Measurements from ENCODE around the gene PLAGL1. TPM values are rescaled to one million over a fixed set of nuclear protein-coding genes. Genes with fewer than 3 reads are reported as not detected.

PLAGL1 gene
- total and polyA plus RNA-seq, 2 donors (not counting 1 experiment from before 2014, with no cell fraction given), result 23.6 to 36.0 TPM

DNA sequence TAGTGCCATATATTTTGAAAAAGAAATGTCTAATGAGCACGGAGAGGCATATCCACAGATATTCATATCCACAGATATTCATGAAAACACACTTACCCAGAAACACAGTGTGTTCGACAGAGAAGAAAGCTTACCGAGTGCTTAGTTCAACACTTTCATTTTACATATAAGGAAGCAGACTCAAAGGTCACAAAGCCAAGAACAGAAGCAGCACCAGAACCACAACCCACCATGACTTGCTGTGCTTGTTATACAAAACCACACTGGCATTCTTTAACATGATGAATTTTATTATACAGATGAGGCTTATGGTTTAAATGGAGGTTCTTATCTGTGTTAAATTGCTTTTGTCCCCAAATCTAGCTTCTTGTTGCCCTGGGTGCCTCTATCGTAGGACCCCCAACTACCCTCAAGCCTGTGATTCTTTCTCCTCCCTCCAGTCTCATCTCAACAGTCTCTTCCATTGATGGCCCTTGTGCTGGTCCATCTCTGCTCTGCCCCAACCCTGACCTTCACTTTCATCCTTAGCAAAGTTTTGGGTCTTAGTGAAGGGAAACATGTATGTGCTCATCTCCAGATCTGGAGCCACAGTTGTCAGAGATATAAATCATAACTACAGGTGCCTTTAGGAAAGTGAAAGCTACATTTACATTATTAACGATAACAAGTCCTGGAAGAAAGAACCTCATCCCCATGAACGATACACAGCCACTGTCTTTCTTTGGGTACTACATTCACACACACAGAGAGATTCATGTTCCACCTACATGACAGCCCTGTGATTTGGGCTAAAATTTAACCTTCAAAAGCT lies 47.3 kb upstream of the PLAGL1 start:
- Mint-ChIP-seq H3K27me3 (no peaks in the 10 kb centered on the region), H3K27ac (peak overlapping the region; percentile 90), H3K9me3 (ENCODE audit: insufficient read depth) (no peaks in the 10 kb centered on the region), H3K4me1 (peaks cover 32% of the 10 kb centered on the region), H3K4me3 (peak overlapping the region; percentile 85)
- 20% methylated on average over 3 of the region's 6 CpGs for WGBS (ENCODE audit: insufficient coverage)
- Histone ChIP-seq H3K79me2 (ENCODE audit: control insufficient read depth, insufficient read depth, low read length) (peaks cover 23% of the 10 kb centered on the region), H4K20me1 (ENCODE audit: control insufficient read depth, insufficient read depth, low read length, poor library complexity, severe bottlenecking) (no peaks in the 10 kb centered on the region), H3K4me2 (replicated peaks; ENCODE audit: low read depth, low read length, poor library complexity, severe bottlenecking) (peak overlapping the region; percentile 89), H3K4me1 (ENCODE audit: control insufficient read depth in 2 of 2, insufficient read depth in 2 of 2, low read length in 2 of 2) (peaks cover 10 to 17% of the 10 kb centered on the region in 2 donors), H3K27ac (ENCODE audit: low read length in 2 of 2) (peak overlapping the region; percentile 48 to 86), H3K4me3 (ENCODE audit: control extremely low read depth in 1 of 5, extremely low read depth in 1 of 5, insufficient read depth in 1 of 5, low read depth in 2 of 5, low read length in 4 of 5) (peak overlapping the region; percentile 11 to 46 (median 41)), H3K27me3 (replicated peaks in 1 of 4; ENCODE audit: control extremely low read depth in 1 of 4, control insufficient read depth in 3 of 4, insufficient read depth in 4 of 4, low read length in 3 of 4) (no peaks in the 10 kb centered on the region), H3K9ac (ENCODE audit: low read length) (peak overlapping the region; percentile 61), H3K9me3 (ENCODE audit: control extremely low read depth in 1 of 3, control insufficient read depth in 2 of 3, insufficient read depth in 1 of 3, low read length in 2 of 3) (no peaks in the 10 kb centered on the region), H3K36me3 (replicated peaks in 1 of 2; ENCODE audit: control extremely low read depth in 1 of 2, control insufficient read depth in 1 of 2, extremely low read depth in 1 of 2, insufficient read depth in 2 of 2, low read length in 1 of 2) (no peaks in the 10 kb centered on the region), H2AFZ (ENCODE audit: insufficient read depth, low read depth, low read length, poor library complexity, severe bottlenecking) (peak overlapping the region; percentile 94)
- CTCF ChIA-PET, result interaction anchor here (1.3 to 2.8 kb wide), 4 partner anchors 8 to 115 kb away, joined by 3 to 19 read pairs (median 10); no protein-coding TSS in a partner anchor
- peak; percentile 58 for DNase-seq
- TF ChIP-seq, protein P1, sequence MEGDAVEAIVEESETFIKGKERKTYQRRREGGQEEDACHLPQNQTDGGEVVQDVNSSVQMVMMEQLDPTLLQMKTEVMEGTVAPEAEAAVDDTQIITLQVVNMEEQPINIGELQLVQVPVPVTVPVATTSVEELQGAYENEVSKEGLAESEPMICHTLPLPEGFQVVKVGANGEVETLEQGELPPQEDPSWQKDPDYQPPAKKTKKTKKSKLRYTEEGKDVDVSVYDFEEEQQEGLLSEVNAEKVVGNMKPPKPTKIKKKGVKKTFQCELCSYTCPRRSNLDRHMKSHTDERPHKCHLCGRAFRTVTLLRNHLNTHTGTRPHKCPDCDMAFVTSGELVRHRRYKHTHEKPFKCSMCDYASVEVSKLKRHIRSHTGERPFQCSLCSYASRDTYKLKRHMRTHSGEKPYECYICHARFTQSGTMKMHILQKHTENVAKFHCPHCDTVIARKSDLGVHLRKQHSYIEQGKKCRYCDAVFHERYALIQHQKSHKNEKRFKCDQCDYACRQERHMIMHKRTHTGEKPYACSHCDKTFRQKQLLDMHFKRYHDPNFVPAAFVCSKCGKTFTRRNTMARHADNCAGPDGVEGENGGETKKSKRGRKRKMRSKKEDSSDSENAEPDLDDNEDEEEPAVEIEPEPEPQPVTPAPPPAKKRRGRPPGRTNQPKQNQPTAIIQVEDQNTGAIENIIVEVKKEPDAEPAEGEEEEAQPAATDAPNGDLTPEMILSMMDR (IDR thresholded peaks at IDR 0.05), result no peak
- no peak for TF ChIP-seq EZH2 (IDR thresholded peaks at IDR 0.05; ENCODE audit: borderline replicate concordance, insufficient read depth, low read depth, low read length, poor library complexity, severe bottlenecking)
- intact Hi-C loops (cut with micrococcal nuclease), result loop anchor here (1.0 kb wide), 1 partner anchor 8 kb away; no protein-coding TSS in a partner anchor
- POLR2A ChIA-PET, result interaction anchor here (0.6 to 2.5 kb wide), 3 partner anchors 9 to 73 kb away, joined by 4 to 27 read pairs (median 4); partner anchors contain the start of gene SF3B5
- ATAC-seq (ENCODE audit: low read depth), result peak; percentile 91

DNA sequence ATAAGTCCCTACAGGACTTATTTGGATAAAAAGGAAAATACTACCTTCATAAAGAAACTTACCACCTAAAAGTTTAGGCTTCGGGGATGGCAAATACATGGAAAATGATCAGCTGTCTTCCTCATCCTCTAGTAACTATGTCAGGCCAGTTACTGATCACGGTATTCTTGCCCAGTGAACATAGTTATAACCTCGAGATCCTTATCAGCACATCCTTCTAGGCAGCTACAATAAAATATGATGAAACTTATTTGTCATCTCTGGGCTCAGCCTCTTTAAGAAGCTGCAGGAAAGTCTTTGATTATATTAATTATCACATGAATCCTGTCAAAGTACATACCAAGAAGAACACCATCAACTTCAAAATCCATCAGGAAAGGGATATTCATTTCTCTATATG lies 45.5 kb upstream of the PLAGL1 start:
- no peak overlapping the region for H3K4me3 Mint-ChIP-seq
- H3K9me3 Mint-ChIP-seq (ENCODE audit: insufficient read depth), result no peaks in the 10 kb centered on the region
- ATAC-seq (ENCODE audit: low read depth), result no peak

More for the DNA sequence above, 45.5 kb upstream of the PLAGL1 start:
- intact Hi-C loops (cut with micrococcal nuclease), result no loop called here
- Mint-ChIP-seq H3K4me1 (peaks cover 32% of the 10 kb centered on the region), H3K27ac (no peak overlapping the region), H3K27me3 (no peaks in the 10 kb centered on the region)
- no peak for DNase-seq
- H3K4me3 ChIP-seq (ENCODE audit: control extremely low read depth in 1 of 5, extremely low read depth in 1 of 5, insufficient read depth in 1 of 5, low read depth in 2 of 5, low read length in 4 of 5), result no peak overlapping the region
- WGBS (ENCODE audit: insufficient coverage), result no CpG with 5 or more reads among the region's 3 CpGs
- H3K4me1 ChIP-seq (ENCODE audit: control insufficient read depth in 2 of 2, insufficient read depth in 2 of 2, low read length in 2 of 2), result peaks cover 10 to 17% of the 10 kb centered on the region in 2 donors
- no peak overlapping the region for H3K27ac ChIP-seq (ENCODE audit: low read length in 2 of 2)
- CTCF ChIA-PET, result no interaction called here
- H4K20me1 ChIP-seq (ENCODE audit: control insufficient read depth, insufficient read depth, low read length, poor library complexity, severe bottlenecking), result no peaks in the 10 kb centered on the region
- H3K4me2 ChIP-seq (replicated peaks; ENCODE audit: low read depth, low read length, poor library complexity, severe bottlenecking), result no peak overlapping the region
- H2AFZ ChIP-seq (ENCODE audit: insufficient read depth, low read depth, low read length, poor library complexity, severe bottlenecking), result no peak overlapping the region
- no peaks in the 10 kb centered on the region for H3K9me3 ChIP-seq (ENCODE audit: control extremely low read depth in 1 of 3, control insufficient read depth in 2 of 3, insufficient read depth in 1 of 3, low read length in 2 of 3)
- no peaks in the 10 kb centered on the region for H3K36me3 ChIP-seq (replicated peaks in 1 of 2; ENCODE audit: control extremely low read depth in 1 of 2, control insufficient read depth in 1 of 2, extremely low read depth in 1 of 2, insufficient read depth in 2 of 2, low read length in 1 of 2)
- POLR2A ChIA-PET, result interaction anchor here (2.5 kb wide), 1 partner anchor 11 kb away, joined by 27 read pairs; no protein-coding TSS in a partner anchor
- H3K79me2 ChIP-seq (ENCODE audit: control insufficient read depth, insufficient read depth, low read length), result peaks cover 18% of the 10 kb centered on the region
- no peaks in the 10 kb centered on the region for H3K27me3 ChIP-seq (replicated peaks in 1 of 4; ENCODE audit: control extremely low read depth in 1 of 4, control insufficient read depth in 3 of 4, insufficient read depth in 4 of 4, low read length in 3 of 4)
- TF ChIP-seq EZH2 (IDR thresholded peaks at IDR 0.05; ENCODE audit: borderline replicate concordance, insufficient read depth, low read depth, low read length, poor library complexity, severe bottlenecking), result no peak
- TF ChIP-seq, protein P1 (IDR thresholded peaks at IDR 0.05), result no peak
- H3K9ac ChIP-seq (ENCODE audit: low read length), result no peak overlapping the region
